ENCODE results near the gene WFDC1. TPM values are rescaled to one million over a fixed set of nuclear protein-coding genes. Genes with fewer than 3 reads are reported as not detected.

Gene WFDC1
- not detected in 2 replicates for total RNA-seq (2014; rRNA removed; shearing (Covaris generic))

GRCh38 chr16:84294531-84295142 is at the start of gene WFDC1:
Gene WFDC1, plus strand, starts transcription at chr16:84294878. Its CDS starts 94 bp downstream, at chr16:84294972.

GRCh38 chr16:84368308-84368996 is 73.8 kb downstream of the WFDC1 start, which contains the start of gene ATP2C2:
Gene ATP2C2, plus strand, starts transcription at chr16:84368538. Its CDS starts 78 bp downstream, at chr16:84368616.

Small RNA genes lying within 50 kb of the gene (small RNA-seq; reads per million reads assigned to genes)
- not detected for gene RNA5SP433

Other genes with a start within 250 kb of the WFDC1 start
- gene MBTPS1, start 177.9 kb upstream of the WFDC1 start, total RNA-seq (2014; rRNA removed; shearing (Covaris generic)) = 69.0 and 81.6 TPM in 2 replicates
- gene HSDL1, start 149.7 kb upstream of the WFDC1 start, total RNA-seq (2014; rRNA removed; shearing (Covaris generic)) = 8.7 and 15.8 TPM in 2 replicates
- 0.38 and 0.90 TPM in 2 replicates for gene DNAAF1, start 149.6 kb upstream of the WFDC1 start, total RNA-seq (2014; rRNA removed; shearing (Covaris generic))
- gene TAF1C, start 107.8 kb upstream of the WFDC1 start, total RNA-seq (2014; rRNA removed; shearing (Covaris generic)) = 36.1 and 39.4 TPM in 2 replicates
- 0.13 TPM in 1 of 2 replicates, not detected in the other for gene ADAD2, start 103.7 kb upstream of the WFDC1 start, total RNA-seq (2014; rRNA removed; shearing (Covaris generic))
- not detected in 2 replicates for gene KCNG4, start 54.9 kb upstream of the WFDC1 start, total RNA-seq (2014; rRNA removed; shearing (Covaris generic))
- 1.6 TPM in 1 of 2 replicates, not detected in the other for gene ATP2C2, start 73.7 kb downstream of the WFDC1 start, total RNA-seq (2014; rRNA removed; shearing (Covaris generic))
- 18.5 and 19.2 TPM in 2 replicates for gene MEAK7, start 209.8 kb downstream of the WFDC1 start, total RNA-seq (2014; rRNA removed; shearing (Covaris generic))

Data from A375 (cell line).